HG02798 (cell line): ENCODE data around the gene MRPL52.
"Not testable (repeated sequence)": the region's sequence is repeated elsewhere in the genome, so short reads cannot be mapped to it uniquely, and the experiment has no call there.

Experiments used
- ATAC-seq: cut with Tn5 transposase; IDR thresholded peaks from one replicate; pipeline ENCODE4 v1.9.1; 2021; ENCODE audit warnings: mild to moderate bottlenecking; ENCODE audit not compliant: unreplicated experiment, poor library complexity

MRPL52 gene

GRCh38 chr14:22808388-22809209 is 21.1 kb upstream of the MRPL52 start:
- no peak for ATAC-seq

GRCh38 chr14:22811722-22812121 is 18.0 kb upstream of the MRPL52 start:
- ATAC-seq, result no peak

GRCh38 chr14:22812744-22813143 is 16.9 kb upstream of the MRPL52 start:
- ATAC-seq, result no peak

DNA sequence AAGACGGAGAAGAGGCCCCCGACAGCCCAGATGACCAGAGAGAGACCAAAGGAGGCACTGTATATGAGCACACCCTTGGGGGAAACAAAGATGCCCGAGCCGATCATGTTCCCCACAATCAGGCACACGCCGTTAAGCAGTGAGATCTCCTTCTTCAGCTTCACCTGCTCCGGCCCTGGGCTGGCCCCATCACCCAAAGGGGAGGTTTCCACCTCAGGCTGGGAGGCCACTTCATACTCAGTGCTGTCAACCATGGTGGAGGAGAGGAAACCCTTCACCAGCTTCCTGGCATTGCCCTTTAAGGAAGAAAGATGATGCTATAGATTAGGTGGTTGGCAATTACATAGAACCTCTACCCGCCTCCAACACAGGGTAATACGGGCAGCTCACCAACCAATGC is 16.5 kb upstream of the MRPL52 start:
- ATAC-seq, result no peak

GRCh38 chr14:22814373-22814772 is 15.3 kb upstream of the MRPL52 start:
- ATAC-seq, result no peak

GRCh38 chr14:22814941-22815713 is 14.6 kb upstream of the MRPL52 start, which contains the start of gene SLC7A7:
Gene SLC7A7 (minus strand): TSS chr14:22815435. CDS start chr14:22813398, 2,037 bp downstream.
- ATAC-seq, result no peak

DNA sequence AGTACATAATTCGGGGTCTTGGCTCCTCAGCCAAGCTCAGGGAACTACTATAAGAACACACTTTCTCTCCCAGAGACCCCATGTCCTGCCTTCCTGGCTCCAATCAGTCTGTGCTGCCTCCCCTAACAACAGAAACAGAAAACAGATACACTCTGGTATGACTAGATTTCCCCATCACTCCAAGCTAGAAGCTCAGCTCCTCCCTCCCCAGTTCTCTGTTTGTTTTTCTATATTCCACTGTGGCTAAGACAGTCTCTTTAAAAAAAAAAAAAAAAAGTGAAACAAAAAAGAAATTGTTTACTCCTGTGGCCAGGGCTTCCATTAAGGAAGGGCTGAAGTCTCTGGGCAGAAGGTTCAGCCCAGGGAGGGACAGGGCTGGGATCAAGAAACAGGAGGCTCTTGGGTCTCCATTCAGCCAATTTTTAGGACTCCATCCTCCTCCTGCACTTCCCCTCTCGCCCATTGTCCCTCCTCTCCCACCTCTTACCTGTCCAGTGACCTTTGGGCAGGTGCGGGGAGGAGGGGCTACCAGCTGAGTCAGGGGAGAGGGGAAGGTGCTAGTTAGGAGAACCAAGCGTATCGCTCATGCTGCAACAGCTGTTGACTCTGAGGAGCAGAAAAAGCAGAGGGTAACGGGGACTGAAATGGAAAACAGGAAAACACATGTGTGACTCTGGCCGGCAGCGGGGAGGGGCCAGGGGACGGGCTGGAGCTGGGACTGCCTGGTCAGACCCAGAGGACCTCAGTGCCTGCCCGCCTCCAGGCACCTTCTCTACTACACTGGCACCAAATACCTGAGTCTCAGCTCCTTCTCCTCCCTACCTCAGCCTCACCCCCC is 10.3 kb upstream of the MRPL52 start:
- ATAC-seq, result peak; percentile 45

- no peak for ATAC-seq
Measured at GRCh38 chr14:22820731-22821130, 9.0 kb upstream of the MRPL52 start.

DNA sequence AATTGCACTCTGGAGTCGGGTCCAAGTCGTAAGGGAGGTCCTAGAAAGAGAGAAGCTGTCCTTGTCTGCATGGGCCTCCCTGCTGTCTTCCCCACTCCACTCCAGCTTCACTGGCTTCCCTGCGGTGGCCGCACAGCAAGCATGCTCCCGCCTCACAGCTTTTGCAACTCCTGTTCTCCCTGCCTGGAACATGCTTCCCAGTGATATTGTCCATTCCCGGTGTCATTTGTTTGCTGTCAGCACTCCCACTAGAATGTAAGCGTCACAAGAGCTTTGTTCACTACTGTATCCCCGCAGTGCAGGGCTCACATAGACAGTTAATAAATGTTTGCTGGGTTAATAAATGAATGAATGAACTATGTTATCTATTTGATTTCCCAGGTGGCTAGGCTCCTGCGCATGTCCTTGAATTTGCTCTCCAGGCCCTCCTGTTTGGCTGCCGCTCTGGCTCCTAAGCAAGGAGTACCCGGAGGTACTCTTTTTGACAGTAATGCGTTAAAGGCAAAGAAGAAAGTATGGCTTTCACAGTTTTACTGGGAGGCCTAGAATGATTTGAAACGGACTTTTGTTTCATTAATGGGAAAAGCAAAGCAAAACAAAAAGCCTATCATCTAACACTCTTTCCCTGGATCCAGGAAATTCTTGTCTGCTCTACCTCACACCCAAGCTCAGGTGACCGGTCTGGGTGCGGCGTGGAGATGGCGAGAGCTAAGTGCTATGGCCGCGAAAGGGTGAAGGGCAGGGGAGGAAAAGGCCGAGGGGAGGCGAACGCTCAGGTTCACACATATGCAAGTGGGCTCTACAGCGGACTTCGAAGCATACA is 8.3 kb upstream of the MRPL52 start:
- ATAC-seq, result no peak

GRCh38 chr14:22822016-22822570 is 7.6 kb upstream of the MRPL52 start:
- no peak for ATAC-seq

- ATAC-seq, result peak; percentile 47
Measured at GRCh38 chr14:22822571-22823098, 7.1 kb upstream of the MRPL52 start.

GRCh38 chr14:22824711-22825359 is 4.9 kb upstream of the MRPL52 start:
- no peak for ATAC-seq

- ATAC-seq, result not testable (repeated sequence)
Measured at GRCh38 chr14:22829076-22829660, 519 bp upstream of the MRPL52 start.

DNA sequence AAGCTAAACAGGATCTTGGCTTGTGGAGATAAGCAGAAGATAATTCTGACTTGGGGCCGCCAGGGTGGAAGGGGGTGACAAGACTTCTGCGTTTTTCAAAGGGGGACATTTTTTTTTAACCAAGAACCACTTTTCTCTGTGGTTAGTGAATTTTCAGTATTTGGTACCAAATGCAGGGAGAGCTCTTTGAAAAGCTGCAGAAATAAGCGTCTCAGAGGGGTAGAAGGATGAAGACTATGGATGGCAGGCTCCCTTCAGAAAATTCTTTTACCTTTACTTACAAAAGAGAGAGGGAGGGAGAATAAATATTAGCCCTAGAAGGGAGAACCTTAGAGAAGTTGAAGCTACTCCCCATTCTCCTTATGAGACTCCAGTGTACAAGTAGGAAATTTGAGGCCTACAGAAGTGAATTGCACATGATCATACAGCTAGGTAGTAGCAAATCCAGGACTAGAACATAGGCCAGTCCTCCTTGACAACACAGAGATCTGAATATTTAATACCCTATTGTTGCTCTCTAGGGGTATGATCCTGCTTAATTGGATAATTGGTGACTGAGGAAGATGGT is 840 bp downstream of the MRPL52 start:
- ATAC-seq, result no peak

GRCh38 chr14:22835505-22835904 is 5.8 kb downstream of the MRPL52 start:
- ATAC-seq, result no peak

DNA sequence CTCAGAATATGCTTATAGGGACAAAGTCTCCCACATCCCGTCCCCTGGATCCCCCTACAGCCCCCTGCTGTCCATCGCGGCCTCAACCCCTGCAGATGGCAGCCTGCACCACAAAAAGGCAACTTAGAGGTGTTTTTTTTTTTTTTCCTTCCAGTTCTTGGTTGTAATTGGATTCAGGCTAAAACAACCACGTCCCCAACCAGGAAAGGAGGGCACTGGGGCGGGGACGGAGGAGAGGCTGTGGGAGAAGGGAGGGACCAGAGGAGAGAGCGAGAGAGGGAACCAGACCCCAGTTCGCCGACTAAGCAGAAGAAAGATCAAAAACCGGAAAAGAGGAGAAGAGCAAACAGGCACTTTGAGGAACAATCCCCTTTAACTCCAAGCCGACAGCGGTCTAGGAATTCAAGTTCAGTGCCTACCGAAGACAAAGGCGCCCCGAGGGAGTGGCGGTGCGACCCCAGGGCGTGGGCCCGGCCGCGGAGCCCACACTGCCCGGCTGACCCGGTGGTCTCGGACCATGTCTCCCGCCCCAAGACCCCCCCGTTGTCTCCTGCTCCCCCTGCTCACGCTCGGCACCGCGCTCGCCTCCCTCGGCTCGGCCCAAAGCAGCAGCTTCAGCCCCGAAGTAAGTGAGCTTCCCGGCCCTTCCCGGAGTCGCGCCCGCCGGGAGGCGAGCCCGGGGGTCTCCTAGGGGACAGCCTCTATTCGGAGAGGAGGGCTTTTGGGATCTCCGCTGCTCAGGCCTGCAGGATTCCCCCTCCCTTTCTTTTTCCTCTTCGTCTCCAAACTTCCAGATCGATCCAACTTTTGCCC is 6.8 kb downstream of the MRPL52 start, which contains the start of gene MMP14:
MMP14 (plus strand) TSS at position 285 of the 813 bp plus-strand sequence; CDS start at position 518, 233 bp downstream.
- no peak for ATAC-seq

DNA sequence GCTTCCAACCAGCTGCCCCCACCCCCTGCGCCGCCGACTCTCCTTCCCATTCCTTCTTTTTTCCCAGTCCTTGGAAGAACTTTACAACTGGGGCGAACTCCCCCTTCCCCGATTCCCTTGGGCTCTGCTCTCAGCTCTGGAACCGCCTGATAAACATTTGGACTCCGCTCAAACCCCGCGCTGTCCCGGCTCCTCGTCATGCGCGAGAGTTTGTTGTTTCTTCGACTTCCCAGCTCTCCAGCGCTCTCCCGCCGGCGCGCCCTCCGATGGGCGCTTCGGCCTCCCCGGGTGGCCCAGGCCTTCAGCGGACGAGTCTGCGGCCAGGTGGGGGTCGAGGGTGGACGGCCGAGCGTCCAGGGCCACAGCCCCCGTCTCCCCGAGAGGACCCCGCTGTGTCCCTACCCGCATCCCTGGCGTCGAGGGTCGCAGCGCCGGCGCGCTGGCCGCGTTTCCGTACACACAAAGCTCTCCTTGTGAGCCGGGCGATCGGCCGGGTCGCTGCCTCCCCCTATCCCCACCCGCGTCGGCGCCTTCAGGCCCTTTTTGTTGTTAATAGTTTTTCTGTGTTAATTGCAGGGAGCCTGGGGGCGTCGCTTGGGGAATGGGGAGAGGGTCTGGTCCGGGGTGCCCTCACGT is 7.5 kb downstream of the MRPL52 start:
- no peak for ATAC-seq
